ENCODE measurements around the gene NRCAM. TPM values are rescaled to one million over a fixed set of nuclear protein-coding genes. Genes with fewer than 3 reads are reported as not detected.
A peak's percentile ranks its signal among the peaks of the same experiment; 100 is the strongest.

Gene NRCAM
- total RNA-seq, 2 experiments from 2014 or later = 3.2 to 3.8 TPM

DNA sequence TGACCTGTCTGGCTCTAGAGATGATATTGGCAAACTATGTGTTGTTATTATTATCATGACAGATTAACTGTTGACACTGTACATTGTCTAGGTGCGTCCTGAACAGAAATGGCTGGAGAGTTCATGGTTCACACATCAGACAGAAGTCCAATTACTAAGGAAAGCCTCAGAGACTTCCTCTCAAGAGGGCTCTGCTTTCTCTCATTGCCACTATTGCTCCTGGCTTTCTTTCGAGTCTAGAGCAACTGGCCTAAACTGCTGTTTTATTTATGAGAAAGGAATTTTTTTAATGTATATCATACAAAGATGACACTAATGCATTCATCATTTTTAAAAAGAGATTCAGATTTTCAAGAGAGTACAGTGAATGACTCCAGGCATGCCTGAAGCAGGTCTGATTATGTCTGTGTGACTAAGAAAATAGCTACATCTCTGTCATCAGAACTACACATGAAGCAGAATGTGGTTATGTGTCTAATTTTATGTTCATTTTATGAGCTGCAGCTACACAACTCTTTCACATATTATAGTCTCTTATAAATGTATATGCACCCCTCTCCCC is 30.4 kb downstream of the NRCAM start:
- no peak for TF ChIP-seq CTCF (IDR thresholded peaks at IDR 0.05)
- DNase-seq (no peak), ATAC-seq (no peak)
- intact Hi-C loops (cut with micrococcal nuclease) = no loop called here
- Mint-ChIP-seq H3K36me3 (ENCODE audit: low read depth) (no peaks in the 10 kb centered on the region), H3K4me3 (no peak overlapping the region), H3K27me3 (peaks cover 3% of the 10 kb centered on the region), H3K27ac (no peak overlapping the region), H3K9me3 (no peaks in the 10 kb centered on the region), H3K4me1 (ENCODE audit: low read depth) (peaks cover 47% of the 10 kb centered on the region)
- CTCF ChIA-PET = no interaction called here
- POLR2A ChIA-PET = no interaction called here

- Mint-ChIP-seq H3K4me1 (ENCODE audit: low read depth) (peaks cover 46% of the 10 kb centered on the region), H3K4me3 (no peak overlapping the region), H3K9me3 (no peaks in the 10 kb centered on the region), H3K27ac (peak overlapping the region; percentile 15), H3K36me3 (ENCODE audit: low read depth) (no peaks in the 10 kb centered on the region), H3K27me3 (peaks cover 8% of the 10 kb centered on the region)
- no peak for TF ChIP-seq CTCF (IDR thresholded peaks at IDR 0.05)
- CTCF ChIA-PET = interaction anchor here (1.3 to 3.6 kb wide), 2 partner anchors 10 to 29 kb away, joined by 5 to 15 read pairs; no protein-coding TSS in a partner anchor
- intact Hi-C loops (cut with micrococcal nuclease) = no loop called here
- no peak for DNase-seq
- ATAC-seq = no peak
- POLR2A ChIA-PET = no interaction called here
These were observed 32.2 kb downstream of the NRCAM start for GRCh38 chr7:108424013-108424412.

- no peak for TF ChIP-seq CTCF (IDR thresholded peaks at IDR 0.05)
- intact Hi-C loops (cut with micrococcal nuclease) = no loop called here
- H3K27me3 Mint-ChIP-seq = peaks cover 10% of the 10 kb centered on the region
- H3K4me3 Mint-ChIP-seq = no peak overlapping the region
- ATAC-seq = peak; percentile 55
- POLR2A ChIA-PET = no interaction called here
- no peaks in the 10 kb centered on the region for H3K9me3 Mint-ChIP-seq
- no peaks in the 10 kb centered on the region for H3K36me3 Mint-ChIP-seq (ENCODE audit: low read depth)
- CTCF ChIA-PET = interaction anchor here (1.3 to 3.6 kb wide), 2 partner anchors 9 to 30 kb away, joined by 5 to 15 read pairs; no protein-coding TSS in a partner anchor
- peak; percentile 14 for DNase-seq
- peak overlapping the region; percentile 15 for H3K27ac Mint-ChIP-seq
- H3K4me1 Mint-ChIP-seq (ENCODE audit: low read depth) = peaks cover 49% of the 10 kb centered on the region
These were observed 32.9 kb downstream of the NRCAM start for GRCh38 chr7:108423089-108423989.

- intact Hi-C loops (cut with micrococcal nuclease) = no loop called here
- H3K4me1 Mint-ChIP-seq (ENCODE audit: low read depth) = peaks cover 53% of the 10 kb centered on the region
These were observed 34.4 kb downstream of the NRCAM start for GRCh38 chr7:108421720-108422331.

More at GRCh38 chr7:108421720-108422331, 34.4 kb downstream of the NRCAM start:
- H3K36me3 Mint-ChIP-seq (ENCODE audit: low read depth) = no peaks in the 10 kb centered on the region
- DNase-seq (no peak), ATAC-seq (no peak)
- H3K27me3 Mint-ChIP-seq = peaks cover 13% of the 10 kb centered on the region
- no peaks in the 10 kb centered on the region for H3K9me3 Mint-ChIP-seq
- TF ChIP-seq CTCF (IDR thresholded peaks at IDR 0.05) = no peak
- H3K27ac Mint-ChIP-seq = no peak overlapping the region
- POLR2A ChIA-PET = no interaction called here
- CTCF ChIA-PET = interaction anchor here (0.9 to 3.6 kb wide), 4 partner anchors 15 to 75 kb away, joined by 3 to 15 read pairs (median 4); no protein-coding TSS in a partner anchor
- no peak overlapping the region for H3K4me3 Mint-ChIP-seq
